HG02759 (cell line): ENCODE data around the gene SPOCK3.
"Not testable (repeated sequence)": the region's sequence is repeated elsewhere in the genome, so short reads cannot be mapped to it uniquely, and the experiment has no call there.

Source experiments
- ATAC-seq: cut with Tn5 transposase; IDR thresholded peaks from one replicate; pipeline ENCODE4 v1.9.1; 2021; ENCODE audit warnings: mild to moderate bottlenecking, moderate library complexity; ENCODE audit not compliant: unreplicated experiment

The SPOCK3 gene

DNA sequence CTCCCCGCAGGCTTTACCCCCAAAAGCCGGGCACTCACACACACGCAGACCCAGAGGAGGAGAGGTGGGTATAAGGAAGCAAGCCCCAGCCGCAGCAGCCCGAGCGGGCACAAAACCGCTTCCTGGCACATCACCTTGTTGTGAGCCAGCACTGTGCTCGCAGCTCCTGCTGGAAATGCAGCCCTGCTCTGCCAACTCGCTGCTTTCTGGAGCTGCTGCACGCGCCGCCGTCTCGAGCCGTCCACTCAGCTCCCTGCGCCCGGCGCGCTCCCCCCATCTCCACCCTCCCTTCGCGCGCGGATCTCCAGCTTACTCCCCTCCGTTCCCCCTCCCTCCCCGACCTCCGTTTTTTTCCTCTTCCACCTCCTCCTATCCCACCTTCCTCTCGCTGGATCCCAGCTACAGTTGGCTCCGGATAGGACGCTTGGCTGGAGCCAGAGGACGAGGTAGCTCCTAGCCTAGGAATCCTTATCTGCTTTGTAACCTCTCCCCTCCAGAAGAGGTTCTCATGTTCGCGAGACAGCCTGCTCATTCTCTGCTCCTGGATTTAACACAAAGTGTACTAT lies at the start of gene SPOCK3:
TSS of gene SPOCK3 (minus strand) at position 179 of the 566 bp plus-strand sequence.
- ATAC-seq, result peak; percentile 45

DNA sequence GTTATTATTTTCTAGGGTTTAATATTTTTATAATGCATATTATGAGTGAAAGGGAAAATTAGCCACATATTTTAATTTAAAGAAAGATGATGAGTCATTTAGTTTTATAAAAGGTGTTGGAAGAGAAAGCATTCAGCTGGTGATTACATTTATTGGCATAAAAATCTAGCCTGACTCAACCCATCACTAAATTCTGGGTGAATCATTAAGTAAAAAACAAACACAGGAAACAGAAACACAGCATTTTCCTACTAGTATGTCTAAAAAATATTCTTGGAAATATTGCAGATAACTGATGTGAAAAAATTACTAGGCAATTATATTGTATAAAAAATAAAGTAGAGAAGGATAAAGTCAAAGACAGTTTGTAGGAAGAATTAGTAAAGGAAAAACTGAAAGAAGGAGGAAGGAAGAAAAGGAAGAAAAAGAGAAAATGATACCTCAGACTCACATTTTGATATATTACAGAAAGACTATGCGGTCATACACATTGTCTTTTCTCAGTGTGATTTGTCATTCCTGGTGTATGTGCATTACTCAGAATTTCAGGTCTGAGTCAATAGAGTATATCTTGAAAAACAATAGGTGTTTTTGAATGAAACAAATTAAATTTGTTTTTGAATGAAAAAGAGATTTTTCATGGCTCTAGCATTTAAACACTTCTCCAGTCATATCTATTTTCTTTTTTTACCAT lies 48.0 kb upstream of the SPOCK3 start:
- ATAC-seq, result no peak

DNA sequence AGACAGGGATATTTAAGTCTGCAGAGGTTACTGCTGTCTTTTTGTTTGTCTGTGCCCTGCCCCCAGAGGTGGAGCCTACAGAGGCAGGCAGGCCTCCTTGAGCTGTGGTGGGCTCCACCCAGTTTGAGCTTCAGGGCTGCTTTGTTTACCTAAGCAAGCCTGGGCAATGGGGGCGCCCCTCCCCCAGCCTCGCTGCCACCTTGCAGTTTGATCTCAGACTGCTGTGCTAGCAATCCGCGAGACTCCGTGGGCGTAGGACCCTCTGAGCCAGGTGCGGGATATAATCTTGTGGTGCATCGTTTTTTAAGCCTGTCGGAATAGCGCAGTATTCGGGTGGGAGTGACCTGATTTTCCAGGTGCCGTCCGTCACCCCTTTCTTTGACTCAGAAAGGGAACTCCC lies 47.3 kb upstream of the SPOCK3 start:
- not testable (repeated sequence) for ATAC-seq

GRCh38 chr4:167274351-167274750 lies 40.1 kb upstream of the SPOCK3 start:
- no peak for ATAC-seq

- ATAC-seq, result no peak
These were observed 30.9 kb upstream of the SPOCK3 start for GRCh38 chr4:167265231-167265630.

GRCh38 chr4:167248271-167248670 lies 14.0 kb upstream of the SPOCK3 start:
- ATAC-seq, result no peak

DNA sequence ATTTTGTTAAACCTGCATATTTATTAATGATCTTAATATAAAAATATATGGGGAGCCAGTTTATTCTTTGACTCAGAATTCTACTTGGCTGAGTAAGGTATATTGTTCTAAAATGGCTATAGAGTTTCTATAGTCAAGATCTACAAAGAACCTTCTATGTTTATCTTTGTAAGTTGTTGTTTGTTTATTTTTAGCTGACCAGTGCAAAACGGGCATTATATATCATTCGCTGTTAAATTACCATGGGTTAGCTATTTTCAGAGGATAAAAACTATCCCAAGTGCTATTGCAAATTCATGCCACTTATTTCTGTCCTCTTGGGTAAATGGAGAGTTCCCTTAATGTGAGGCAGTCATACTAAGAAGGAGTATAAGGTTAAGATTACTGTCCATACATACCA lies 5.3 kb upstream of the SPOCK3 start:
- ATAC-seq, result no peak

GRCh38 chr4:167238226-167238625 lies 3.9 kb upstream of the SPOCK3 start:
- no peak for ATAC-seq

DNA sequence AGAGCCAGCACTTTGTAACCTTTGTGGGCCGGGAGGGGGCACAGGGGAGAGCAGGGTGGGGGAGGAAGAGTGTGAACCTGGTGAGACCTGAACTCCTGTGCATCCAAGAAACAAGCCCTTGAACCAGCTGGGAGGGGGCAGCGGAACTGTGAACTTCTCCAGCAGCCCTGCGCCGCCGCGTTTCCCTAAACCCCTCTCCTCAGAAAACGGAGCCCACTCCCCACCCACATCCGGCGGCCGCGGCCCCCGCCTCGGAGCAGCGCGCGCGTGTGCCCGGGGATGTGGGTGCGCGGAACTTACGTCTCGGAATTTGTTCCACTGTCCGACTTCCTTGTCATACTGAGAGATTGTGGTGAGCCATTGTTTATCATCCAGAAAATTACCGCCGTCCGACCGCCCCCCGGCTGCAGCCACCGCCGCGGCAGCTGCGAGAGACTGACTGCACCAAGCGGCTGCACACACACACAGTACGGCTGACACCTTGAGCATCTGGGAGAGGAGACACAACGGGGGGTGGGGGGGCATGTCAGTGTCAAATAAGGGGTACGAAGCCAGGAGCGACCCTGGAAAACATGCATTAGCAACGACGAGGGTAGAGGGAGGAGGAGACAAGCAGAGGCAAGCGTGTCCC lies 494 bp downstream of the SPOCK3 start:
- peak; percentile 75 for ATAC-seq

- ATAC-seq, result no peak
These were observed 1.2 kb downstream of the SPOCK3 start for GRCh38 chr4:167232805-167233684.

DNA sequence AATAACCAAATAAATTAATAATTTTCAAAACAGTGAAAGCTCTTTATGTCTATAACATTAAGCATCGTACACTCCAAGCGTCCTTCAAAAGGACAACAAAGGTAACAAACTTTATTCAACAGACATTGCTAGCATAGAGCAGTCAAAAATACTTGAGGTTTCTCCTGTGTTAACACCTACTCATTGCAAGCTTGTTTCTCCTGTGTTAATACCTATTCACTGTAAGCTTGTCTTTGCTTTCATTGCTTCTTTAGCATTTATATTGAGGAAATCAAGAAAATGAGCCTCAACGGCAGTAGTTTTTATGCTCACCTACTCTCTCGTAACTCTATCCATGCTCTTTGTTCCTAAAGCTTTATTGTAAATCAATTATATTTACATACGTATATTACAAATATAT lies 3.5 kb downstream of the SPOCK3 start:
- ATAC-seq, result no peak

DNA sequence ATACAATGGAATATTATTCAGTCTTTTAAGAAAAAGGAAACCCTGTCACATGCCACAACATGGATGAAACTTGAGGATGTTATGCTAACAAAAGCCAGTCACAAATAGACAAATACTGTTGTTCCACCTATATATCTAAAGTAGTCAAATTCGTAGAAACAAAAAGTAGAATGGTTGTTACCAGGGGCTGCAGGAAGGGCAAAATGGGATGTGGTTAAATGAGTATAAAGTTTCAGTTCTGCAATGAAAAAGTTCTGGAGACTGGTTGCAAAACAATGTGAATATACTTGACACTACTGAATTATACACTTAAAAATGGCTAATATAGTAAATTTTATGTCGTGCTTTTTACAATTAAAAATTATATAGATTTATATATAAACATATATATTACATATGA lies 12.2 kb downstream of the SPOCK3 start:
- peak; percentile 90 for ATAC-seq

DNA sequence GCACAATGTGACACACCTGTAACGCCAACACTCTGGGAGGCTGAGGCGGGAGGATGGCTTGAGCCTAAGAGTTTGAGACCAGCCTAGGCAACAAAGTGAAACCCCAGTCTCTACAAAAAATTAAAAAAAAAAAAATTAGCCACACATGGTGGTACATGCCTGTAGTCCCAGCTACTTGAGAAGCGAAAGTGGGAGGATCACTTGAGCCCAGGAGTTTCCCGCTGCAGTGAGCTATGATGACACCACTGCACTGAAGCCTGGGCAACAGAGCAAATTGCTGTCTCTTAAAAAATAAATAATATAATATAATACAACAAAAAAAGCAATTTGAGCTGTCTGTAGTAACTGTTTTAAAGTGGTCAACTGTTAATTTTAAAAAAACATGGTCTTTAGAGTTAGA lies 13.2 kb downstream of the SPOCK3 start:
- no peak for ATAC-seq

- ATAC-seq, result no peak
These were observed 16.2 kb downstream of the SPOCK3 start for GRCh38 chr4:167218022-167218608.

GRCh38 chr4:167216783-167217182 lies 17.5 kb downstream of the SPOCK3 start:
- ATAC-seq, result no peak

GRCh38 chr4:167210166-167210565 lies 24.1 kb downstream of the SPOCK3 start:
- ATAC-seq, result no peak

DNA sequence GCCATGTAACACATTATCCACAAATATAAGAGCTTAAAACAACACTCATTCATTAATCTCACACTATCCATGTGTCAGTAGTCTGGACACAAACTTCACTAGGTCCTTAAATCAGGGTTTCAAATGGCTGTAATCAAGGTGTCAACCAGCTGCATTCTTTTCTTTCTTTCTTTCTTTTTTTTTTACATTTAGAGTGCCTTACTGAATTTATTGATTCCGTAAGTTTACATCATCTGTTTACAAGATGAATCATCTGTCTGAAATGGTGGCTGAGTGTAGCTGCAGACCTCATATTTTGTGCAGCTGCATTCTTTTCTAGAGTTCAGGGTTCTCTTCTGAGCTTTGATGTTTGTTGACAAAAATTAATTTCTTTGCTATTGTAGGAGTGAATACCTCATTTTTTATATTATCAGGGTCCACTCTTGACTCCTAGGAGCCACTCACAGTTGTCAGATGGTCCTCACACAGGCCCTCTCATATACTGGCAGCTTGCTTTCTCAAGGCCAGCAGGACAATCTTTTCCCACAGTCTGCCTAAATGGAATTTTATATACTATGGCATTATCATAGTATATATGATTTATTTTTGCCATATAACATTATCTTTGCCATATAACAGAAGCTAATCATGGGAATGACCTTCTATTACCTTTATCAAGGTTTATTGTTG lies 37.8 kb downstream of the SPOCK3 start:
- ATAC-seq, result no peak

GRCh38 chr4:167190379-167190778 lies 43.9 kb downstream of the SPOCK3 start:
- ATAC-seq, result no peak

GRCh38 chr4:167185465-167185864 lies 48.8 kb downstream of the SPOCK3 start:
- ATAC-seq, result no peak

GRCh38 chr4:167183036-167183435 lies 51.3 kb downstream of the SPOCK3 start:
- no peak for ATAC-seq
